Mucosa of descending colon (tissue), 3 donors: ENCODE measurements around the gene STEAP3. TPM values are rescaled to one million over a fixed set of nuclear protein-coding genes. Genes with fewer than 3 reads are reported as not detected.

Experiments used
- ATAC-seq: fragments of 200-7000 bp; cut with Tn5 transposase; one replicate; pipeline ENCODE4 v1.9.1; 2020; ENCODE audit warnings: mild to moderate bottlenecking, moderate library complexity
- DNase-seq, 3 donors: peaks; one replicate each; pipeline ENCODE4 v3.0.0-alpha.2; 2020
- H3K36me3 ChIP-seq: fragments of 200-600 bp; one replicate; pipeline ENCODE4 v1.8.0; 2021; ENCODE audit warnings: low read depth, mild to moderate bottlenecking
- H3K4me1 ChIP-seq: fragments of 200-600 bp; one replicate; pipeline ENCODE4 v1.8.0; 2021; ENCODE audit warnings: low read depth, mild to moderate bottlenecking
- H3K4me3 ChIP-seq: fragments of 200-600 bp; one replicate; pipeline ENCODE4 v1.8.0; 2021; ENCODE audit warnings: mild to moderate bottlenecking
- H3K9me3 ChIP-seq: fragments of 200-600 bp; one replicate; pipeline ENCODE4 v1.8.0; 2021; ENCODE audit warnings: mild to moderate bottlenecking
- intact Hi-C, 2 donors: fragments of 100-400 bp; cut with DNase I in 1 of 2; cut with micrococcal nuclease in 1 of 2; formaldehyde crosslinking; loops; one replicate each; pipeline versions ENCODE4 v1.11.0 to v1.11.1; 2022; cut with DNase I, micrococcal nuclease
- total RNA-seq, 3 donors: library from RNA; stranded (reverse); fragmentation: NEBNext Ultra II Directional in 2 of 3; extraction: Animal tissue kit (Norgen Biotek cat#: 25700) in 2 of 3; gene quantifications; one replicate each; pipeline versions ENCODE4 v1.2.1 to v1.2.4, GENCODE V29; 2021 to 2023
- TF ChIP-seq, protein P1 (sequence below): fragments of 200-600 bp; IDR thresholded peaks from one replicate; pipeline ENCODE4 v1.8.0; 2022; ENCODE audit warnings: antibody characterized with exemption, mild to moderate bottlenecking
- donor health status: DM: no; HTN: no; CAD: no; lungs with moderate emphysema.
- donor health status: DM: no; HTN: no; CAD: no.
- donor health status: DM: no; HTN: yes; CAD: no.

STEAP3 gene
- total RNA-seq, 3 donors from 2014 or later: 13.9 to 28.9 (median 15.3) TPM

DNA sequence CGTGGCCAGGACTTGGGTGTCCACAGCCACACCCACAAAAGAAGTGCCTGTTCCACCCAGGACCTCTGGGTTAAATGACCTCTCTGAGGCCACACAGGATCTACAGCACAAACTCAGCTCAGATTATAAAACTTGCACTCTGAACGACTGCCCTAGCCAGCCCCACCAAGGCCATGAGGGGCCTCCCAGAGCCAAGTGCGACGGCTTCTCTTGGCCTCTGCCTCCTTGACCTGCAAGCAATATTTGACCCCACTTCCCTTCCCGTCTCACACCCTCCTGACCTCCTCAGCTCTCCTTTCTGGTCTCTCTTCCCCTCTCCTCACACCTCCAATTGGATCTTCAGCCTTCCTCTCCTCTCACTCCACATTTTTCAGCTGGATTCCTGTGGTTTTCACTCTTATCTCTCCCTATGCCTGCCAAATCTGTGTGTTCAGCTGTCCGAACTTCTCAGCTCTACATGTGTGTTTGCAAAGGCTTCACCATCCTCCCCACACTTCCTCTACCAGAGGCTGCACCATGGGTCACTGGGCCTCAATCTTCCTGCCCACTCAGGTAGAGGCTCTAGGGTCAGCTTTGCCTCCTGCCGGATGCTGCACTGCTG lies 25.3 kb upstream of the STEAP3 start:
- DNase-seq (no peak), ATAC-seq (no peak)
- Histone ChIP-seq H3K9me3 (no peaks in the 10 kb centered on the region), H3K36me3 (no peaks in the 10 kb centered on the region), H3K4me3 (no peak overlapping the region), H3K4me1 (no peaks in the 10 kb centered on the region)
- TF ChIP-seq, protein P1, sequence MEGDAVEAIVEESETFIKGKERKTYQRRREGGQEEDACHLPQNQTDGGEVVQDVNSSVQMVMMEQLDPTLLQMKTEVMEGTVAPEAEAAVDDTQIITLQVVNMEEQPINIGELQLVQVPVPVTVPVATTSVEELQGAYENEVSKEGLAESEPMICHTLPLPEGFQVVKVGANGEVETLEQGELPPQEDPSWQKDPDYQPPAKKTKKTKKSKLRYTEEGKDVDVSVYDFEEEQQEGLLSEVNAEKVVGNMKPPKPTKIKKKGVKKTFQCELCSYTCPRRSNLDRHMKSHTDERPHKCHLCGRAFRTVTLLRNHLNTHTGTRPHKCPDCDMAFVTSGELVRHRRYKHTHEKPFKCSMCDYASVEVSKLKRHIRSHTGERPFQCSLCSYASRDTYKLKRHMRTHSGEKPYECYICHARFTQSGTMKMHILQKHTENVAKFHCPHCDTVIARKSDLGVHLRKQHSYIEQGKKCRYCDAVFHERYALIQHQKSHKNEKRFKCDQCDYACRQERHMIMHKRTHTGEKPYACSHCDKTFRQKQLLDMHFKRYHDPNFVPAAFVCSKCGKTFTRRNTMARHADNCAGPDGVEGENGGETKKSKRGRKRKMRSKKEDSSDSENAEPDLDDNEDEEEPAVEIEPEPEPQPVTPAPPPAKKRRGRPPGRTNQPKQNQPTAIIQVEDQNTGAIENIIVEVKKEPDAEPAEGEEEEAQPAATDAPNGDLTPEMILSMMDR: no peak
- intact Hi-C loops: no loop called here

DNA sequence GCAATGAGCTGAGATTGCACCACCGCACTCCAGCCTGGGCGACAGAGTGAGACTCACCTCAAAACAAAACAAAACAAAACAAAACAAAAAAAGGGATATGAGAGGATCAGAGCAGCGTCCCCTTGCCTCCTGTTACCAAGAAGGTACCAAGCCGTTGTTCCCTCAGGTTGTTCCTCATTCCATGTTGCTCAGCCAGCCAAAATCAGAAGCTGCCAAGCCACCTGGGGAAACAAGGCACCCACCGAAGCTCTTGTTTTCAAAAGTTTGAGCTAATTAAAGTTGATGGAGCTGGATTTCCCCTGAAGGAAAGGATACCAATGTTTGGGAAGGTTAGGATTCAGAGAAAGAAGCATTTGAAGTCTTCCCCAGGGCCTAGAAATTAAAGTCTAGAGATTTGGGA lies 21.8 kb upstream of the STEAP3 start:
- H3K4me3 ChIP-seq: no peak overlapping the region
- H3K4me1 ChIP-seq: no peaks in the 10 kb centered on the region
- ATAC-seq: no peak
- H3K36me3 ChIP-seq: no peaks in the 10 kb centered on the region
- DNase-seq: no peak
- intact Hi-C loops: no loop called here
- TF ChIP-seq, protein P1: no peak
- H3K9me3 ChIP-seq: no peaks in the 10 kb centered on the region

DNA sequence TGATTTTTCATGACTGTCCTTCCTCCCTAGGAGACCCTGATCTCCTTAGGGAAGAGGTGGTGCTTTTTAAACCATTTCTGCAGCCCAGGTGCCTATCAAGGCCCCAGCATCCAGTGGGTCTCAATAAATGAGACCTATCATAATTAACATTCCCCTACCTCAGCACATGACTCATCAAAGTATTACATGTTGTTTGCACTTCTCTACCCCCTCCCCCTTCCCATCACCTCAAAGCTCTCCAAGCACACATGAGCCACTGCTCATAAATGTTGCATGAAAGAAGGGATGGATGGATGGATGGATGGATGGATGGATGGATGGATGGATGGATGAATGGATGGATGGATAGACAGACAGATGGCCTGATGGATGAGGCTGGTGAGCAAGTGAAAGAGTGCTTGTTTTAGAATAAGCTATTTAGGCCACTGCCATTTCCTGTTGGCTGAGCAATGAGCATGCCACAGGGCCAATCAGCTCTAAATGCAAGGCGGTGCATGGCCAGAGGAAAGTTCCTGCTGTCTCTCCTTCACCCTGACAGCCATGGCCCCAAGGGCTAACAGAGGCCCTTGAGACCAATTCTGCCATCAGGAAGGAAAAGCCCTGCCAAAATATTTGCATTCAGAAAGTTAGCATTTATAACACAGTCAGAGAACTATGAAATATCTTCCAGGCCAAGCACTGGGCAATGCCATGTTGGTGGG lies 20.9 kb upstream of the STEAP3 start:
- Histone ChIP-seq H3K4me3 (no peak overlapping the region), H3K4me1 (no peaks in the 10 kb centered on the region), H3K9me3 (no peaks in the 10 kb centered on the region), H3K36me3 (no peaks in the 10 kb centered on the region)
- intact Hi-C loops: no loop called here
- TF ChIP-seq, protein P1: no peak
- DNase-seq (no peak), ATAC-seq (no peak)

DNA sequence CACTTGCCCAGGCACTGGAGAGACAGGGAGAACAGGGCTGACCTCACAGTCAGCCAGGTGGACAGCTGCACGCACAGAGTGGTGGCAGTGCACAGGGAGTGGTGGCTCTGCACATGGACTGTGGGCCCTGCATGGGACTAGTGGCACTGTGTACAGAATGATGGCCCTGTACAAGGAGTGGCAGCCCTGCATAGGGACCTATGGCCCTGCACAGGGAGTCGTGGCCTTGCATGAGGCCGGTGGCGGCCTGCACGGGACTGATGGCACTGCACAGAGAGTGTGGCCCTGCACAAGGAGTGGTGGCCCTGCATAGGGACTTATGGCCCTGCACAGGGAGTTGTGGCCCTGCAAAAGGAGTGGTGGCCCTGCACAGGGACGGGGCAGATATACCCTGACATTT lies 19.1 kb upstream of the STEAP3 start:
- Histone ChIP-seq H3K9me3 (no peaks in the 10 kb centered on the region), H3K36me3 (no peaks in the 10 kb centered on the region), H3K4me3 (no peak overlapping the region), H3K4me1 (no peaks in the 10 kb centered on the region)
- no peak for ATAC-seq
- intact Hi-C loops: no loop called here
- no peak for DNase-seq
- TF ChIP-seq, protein P1: no peak

DNA sequence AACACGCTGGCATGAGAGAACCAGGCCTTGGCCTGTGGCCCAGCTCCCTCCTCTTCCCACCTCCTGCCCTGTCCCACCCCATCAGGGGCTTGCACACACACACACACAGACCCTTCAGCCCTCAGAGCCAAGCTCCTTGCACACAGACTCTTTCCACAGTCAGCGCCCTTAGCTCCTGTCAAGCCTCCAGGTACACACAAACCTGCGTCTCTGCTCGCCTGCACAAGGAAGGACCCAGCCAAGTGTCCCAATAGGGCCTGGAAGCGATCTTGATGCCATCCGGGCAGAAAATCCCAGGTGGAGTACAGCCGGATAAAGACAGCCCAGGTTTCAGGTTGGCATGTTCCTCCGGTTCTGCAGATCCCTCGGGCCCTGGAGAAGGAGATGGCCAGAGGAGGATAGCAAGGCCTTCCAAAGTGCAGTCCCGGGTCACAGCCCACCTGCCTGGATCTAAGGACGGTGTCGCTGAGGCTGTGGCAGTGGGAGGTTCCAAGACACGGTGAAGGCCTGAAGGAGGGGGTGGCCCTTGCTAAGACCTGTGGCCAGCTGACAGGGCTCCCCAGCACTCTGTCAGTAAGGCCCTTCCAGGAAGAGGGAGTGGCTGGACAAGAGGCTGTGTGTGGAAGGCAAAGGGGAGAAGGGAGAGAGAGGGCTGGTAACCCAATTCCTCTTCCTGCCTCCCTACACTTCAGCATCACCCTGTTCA lies 18.5 kb upstream of the STEAP3 start:
- Histone ChIP-seq H3K4me1 (no peaks in the 10 kb centered on the region), H3K36me3 (no peaks in the 10 kb centered on the region), H3K9me3 (no peaks in the 10 kb centered on the region), H3K4me3 (no peak overlapping the region)
- TF ChIP-seq, protein P1: no peak
- ATAC-seq: no peak
- no peak for DNase-seq
- intact Hi-C loops: no loop called here
